K562 (cell line): ENCODE results near the gene RGS9BP. TPM values are rescaled to one million over a fixed set of nuclear protein-coding genes. Genes with fewer than 3 reads are reported as not detected.

Experiments used
- BRD9 ChIP-seq: fragments of 450-650 bp; IDR thresholded peaks from 2 replicates; pipeline ENCODE4 v1.6.1; 2018; ENCODE audit warnings: low read depth; ENCODE audit not compliant: partially characterized antibody
- FIP1L1 ChIP-seq: fragments of 200-400 bp; formaldehyde crosslinking; IDR thresholded peaks from 2 replicates; pipeline ENCODE4 v1.6.1; 2018; ENCODE audit warnings: mild to moderate bottlenecking, low read depth, low read length; ENCODE audit not compliant: poor library complexity, severe bottlenecking
- FOXK1 ChIP-seq: sonication (generic); formaldehyde crosslinking; IDR thresholded peaks from 2 replicates; pipeline ENCODE4 v1.8.0; 2022; ENCODE audit warnings: missing genetic modification reagents, mild to moderate bottlenecking, borderline replicate concordance
- FUS ChIP-seq: fragments of 200-400 bp; formaldehyde crosslinking; optimal IDR thresholded peaks from 2 replicates; pipeline ENCODE3; 2017; ENCODE audit warnings: low read depth, low read length
- HDGF ChIP-seq: fragments of 450-650 bp; IDR thresholded peaks from 2 replicates; pipeline ENCODE4 v1.6.1; 2016
- HNRNPLL ChIP-seq: fragments of 200-400 bp; formaldehyde crosslinking; IDR thresholded peaks from 2 replicates; pipeline ENCODE4 v1.6.1; 2017; ENCODE audit warnings: low read length, low read depth, mild to moderate bottlenecking; ENCODE audit not compliant: poor library complexity, severe bottlenecking
- MBD1 ChIP-seq: fragments of 250-450 bp; sonication (Bioruptor Pico); IDR thresholded peaks from 2 replicates; pipeline ENCODE4 v1.8.0; 2022; ENCODE audit warnings: inconsistent platforms
- MBD2 ChIP-seq: sonication (generic); IDR thresholded peaks from 2 replicates; pipeline ENCODE4 v1.6.1; 2016; ENCODE audit warnings: low read depth, borderline replicate concordance
- PHB2 ChIP-seq: fragments of 450-650 bp; IDR thresholded peaks from 2 replicates; pipeline ENCODE4 v1.6.1; 2017; ENCODE audit warnings: low read depth
- PTTG1 ChIP-seq: fragments of 450-650 bp; IDR thresholded peaks from 2 replicates; pipeline ENCODE4 v1.6.1; 2016; ENCODE audit warnings: low read depth, mild to moderate bottlenecking, missing genetic modification characterization, missing compliant biosample characterization
- RB1 ChIP-seq: fragments of 450-650 bp; IDR thresholded peaks from 2 replicates; pipeline ENCODE4 v1.6.1; 2017; ENCODE audit warnings: low read depth, mild to moderate bottlenecking
- RFX7 ChIP-seq: fragments of 250-450 bp; sonication (Bioruptor Pico); IDR thresholded peaks from 2 replicates; pipeline ENCODE4 v1.5.1; 2021; ENCODE audit warnings: mild to moderate bottlenecking
- SMC3 ChIP-seq: conservative IDR thresholded peaks from 2 replicates; pipeline ENCODE4 v1.6.1; 2011; ENCODE audit warnings: low read depth, low read length, improper control_type of control experiment; ENCODE audit not compliant: insufficient read depth
- TGIF2 ChIP-seq: sonication (generic); formaldehyde crosslinking; IDR thresholded peaks from 2 replicates; pipeline ENCODE4 v1.8.1; 2022; ENCODE audit warnings: mild to moderate bottlenecking, missing genetic modification reagents, moderate library complexity
- ZKSCAN8 ChIP-seq: fragments of 200-800 bp; sonication (Bioruptor generic); IDR thresholded peaks from 2 replicates; pipeline ENCODE4 v1.6.1; 2016; ENCODE audit warnings: missing genetic modification characterization, missing compliant biosample characterization
- ZNF146 ChIP-seq: IDR thresholded peaks from one replicate; pipeline ENCODE4 v1.6.1; 2018; ENCODE audit warnings: missing compliant biosample characterization; ENCODE audit not compliant: unreplicated experiment
- ZNF239 ChIP-seq: fragments of 250-450 bp; sonication (Bioruptor Pico); IDR thresholded peaks from 2 replicates; pipeline ENCODE4 v1.4.0; 2020; ENCODE audit warnings: mild to moderate bottlenecking
- ZNF280A ChIP-seq: fragments of 450-650 bp; IDR thresholded peaks from 2 replicates; pipeline ENCODE4 v1.6.1; 2018; ENCODE audit warnings: mild to moderate bottlenecking, low read depth; ENCODE audit not compliant: partially characterized antibody
- ZNF324 ChIP-seq: fragments of 250-450 bp; sonication (Bioruptor Pico); IDR thresholded peaks from 2 replicates; pipeline ENCODE4 v1.4.0; 2020; ENCODE audit warnings: mild to moderate bottlenecking
- polyA plus RNA-seq, 8 experiments: library from polyadenylated mRNA; depleted of rRNA in 4 of 8; stranded (reverse) in 5 of 8; unstranded in 3 of 8; fragments of >200 nt; fragmentation: Nextera tagmentation in 2 of 8; fragmentation: Illumina TruSeq in 1 of 8; extraction: Ambion mirVana in 2 of 8; extraction: Trizol in 1 of 8; gene quantifications; 2 replicates each; pipeline versions ENCODE4 v1.2.1 to v1.2.3, GENCODE V29; 2011 to 2014; ENCODE audit warnings: inconsistent platforms in 1 of 8, missing spikeins in 1 of 8
- total RNA-seq, 7 experiments: library from RNA; depleted of rRNA in 6 of 7; stranded (reverse); fragments of >200 nt in 6 of 7; fragmentation: Illumina TruSeq in 2 of 7; extraction: Trizol in 2 of 7; gene quantifications; 2 replicates each; pipeline versions ENCODE4 v1.2.1 to v1.2.3, GENCODE V29; 2011 to 2021; ENCODE audit warnings: low replicate concordance in 1 of 7
- TF ChIP-seq, protein P1 (sequence below): sonication (generic); formaldehyde crosslinking; IDR thresholded peaks from 2 replicates; pipeline ENCODE4 v1.4.0; 2020; ENCODE audit warnings: mild to moderate bottlenecking, missing genetic modification reagents
- TF ChIP-seq, protein P2 (sequence below): fragments of 250-450 bp; sonication (Bioruptor Pico); IDR thresholded peaks from 2 replicates; pipeline ENCODE4 v1.8.0; 2022; ENCODE audit warnings: moderate library complexity, mild to moderate bottlenecking, inconsistent platforms

Gene RGS9BP
- total and polyA plus RNA-seq, 9 of the 15 experiments (the other 6 are each of a cell fraction or from before 2014, with no cell fraction given) = 0.03 to 1.3 (median 0.49) TPM

DNA sequence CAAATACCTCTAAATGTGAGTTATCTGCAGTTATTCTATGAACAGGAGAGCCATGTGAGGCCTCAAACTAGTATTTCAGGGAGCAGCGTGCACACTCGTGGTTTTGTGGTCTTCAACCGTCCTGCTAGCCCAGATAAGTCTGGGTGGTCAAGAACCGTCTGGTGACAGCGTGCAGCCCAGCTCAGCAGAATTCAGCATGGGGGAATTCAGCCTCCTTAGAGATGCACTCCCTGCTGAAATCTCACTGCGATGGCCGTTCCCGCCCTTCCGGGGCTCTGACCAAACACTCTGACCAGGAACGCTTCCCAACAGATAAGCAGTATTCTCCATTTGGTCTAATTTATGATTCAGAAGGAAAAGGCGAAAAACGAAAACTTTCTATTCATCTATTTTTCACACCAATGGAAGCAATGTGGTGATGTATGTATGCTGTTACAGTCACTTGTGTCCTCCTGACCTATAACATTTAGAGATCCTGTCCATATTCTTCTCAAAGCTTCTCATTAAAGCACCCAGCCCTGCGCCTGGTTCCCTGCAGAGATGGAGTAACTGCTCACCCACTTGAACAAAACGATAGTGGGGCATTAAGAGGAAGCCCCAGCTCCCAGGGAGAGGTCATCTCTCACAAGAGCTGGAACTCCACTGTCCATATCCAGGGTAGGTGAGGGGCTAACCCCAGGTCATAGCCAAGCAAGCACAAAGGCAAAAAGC lies 3.6 kb upstream of the RGS9BP start (continued):
- TF ChIP-seq RFX7 (CRISPR knock-in tag) (no peak), ZKSCAN8 (CRISPR knock-in tag) (peak; percentile 56; the same call in 1 of the 2 replicates), HNRNPLL (no peak), TGIF2 (CRISPR knock-in tag) (no peak), MBD1 (CRISPR knock-in tag) (no peak), ZNF280A (no peak), PHB2 (no peak), PTTG1 (tag) (no peak), ZNF239 (CRISPR knock-in tag) (no peak), RB1 (0 out of 2 replicates have a peak, but pooled peaks have one; percentile 23), ZNF146 (CRISPR knock-in tag) (no peak), BRD9 (peak; percentile 66), FIP1L1 (no peak), SMC3 (no peak), MBD2 (peak; percentile 46; the same call in 1 of the 2 replicates), HDGF (no peak), ZNF324 (no peak), FOXK1 (no peak), FUS (no peak)
- TF ChIP-seq, protein P1, sequence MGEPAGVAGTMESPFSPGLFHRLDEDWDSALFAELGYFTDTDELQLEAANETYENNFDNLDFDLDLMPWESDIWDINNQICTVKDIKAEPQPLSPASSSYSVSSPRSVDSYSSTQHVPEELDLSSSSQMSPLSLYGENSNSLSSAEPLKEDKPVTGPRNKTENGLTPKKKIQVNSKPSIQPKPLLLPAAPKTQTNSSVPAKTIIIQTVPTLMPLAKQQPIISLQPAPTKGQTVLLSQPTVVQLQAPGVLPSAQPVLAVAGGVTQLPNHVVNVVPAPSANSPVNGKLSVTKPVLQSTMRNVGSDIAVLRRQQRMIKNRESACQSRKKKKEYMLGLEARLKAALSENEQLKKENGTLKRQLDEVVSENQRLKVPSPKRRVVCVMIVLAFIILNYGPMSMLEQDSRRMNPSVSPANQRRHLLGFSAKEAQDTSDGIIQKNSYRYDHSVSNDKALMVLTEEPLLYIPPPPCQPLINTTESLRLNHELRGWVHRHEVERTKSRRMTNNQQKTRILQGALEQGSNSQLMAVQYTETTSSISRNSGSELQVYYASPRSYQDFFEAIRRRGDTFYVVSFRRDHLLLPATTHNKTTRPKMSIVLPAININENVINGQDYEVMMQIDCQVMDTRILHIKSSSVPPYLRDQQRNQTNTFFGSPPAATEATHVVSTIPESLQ (CRISPR knock-in tag) = no peak
- TF ChIP-seq, protein P2, sequence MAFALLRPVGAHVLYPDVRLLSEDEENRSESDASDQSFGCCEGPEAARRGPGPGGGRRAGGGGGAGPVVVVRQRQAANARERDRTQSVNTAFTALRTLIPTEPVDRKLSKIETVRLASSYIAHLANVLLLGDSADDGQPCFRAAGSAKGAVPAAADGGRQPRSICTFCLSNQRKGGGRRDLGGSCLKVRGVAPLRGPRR (CRISPR knock-in tag) = no peak
